ENCODE results near the gene C1orf167. TPM values are rescaled to one million over a fixed set of nuclear protein-coding genes. Genes with fewer than 3 reads are reported as not detected.

C1orf167 gene
- total RNA-seq, 5 donors from 2014 or later (not counting 1 experiment from before 2014, with no cell fraction given): not detected

GRCh38 chr1:11831945-11832725 lies 70.1 kb downstream of the C1orf167 start:
- Histone ChIP-seq H3K4me3 (ENCODE audit: control insufficient read depth in 1 of 2, extremely low read depth in 1 of 2, low read length in 1 of 2) (no peak overlapping the region), H3K36me3 (ENCODE audit: control insufficient read depth in 2 of 2, extremely low read depth in 1 of 2, insufficient read depth in 1 of 2, low read length in 1 of 2) (peaks cover 36 to 71% of the 10 kb centered on the region in 2 donors), H3K4me1 (ENCODE audit: control insufficient read depth in 1 of 2, extremely low read depth in 1 of 2, insufficient read depth in 2 of 2, low read length in 2 of 2) (no peaks in the 10 kb centered on the region), H3K27me3 (replicated peaks in 1 of 2; ENCODE audit: control insufficient read depth in 2 of 2, extremely low read depth in 1 of 2, insufficient read depth in 2 of 2, low read length in 1 of 2) (no peaks in the 10 kb centered on the region), H3K27ac (ENCODE audit: low read length) (no peak overlapping the region), H3K9me3 (no peaks in the 10 kb centered on the region)
- CTCF ChIA-PET: no interaction called here
- POLR2A ChIA-PET: no interaction called here
- Mint-ChIP-seq H3K4me3 (no peak overlapping the region), H3K4me1 (no peaks in the 10 kb centered on the region), H3K27me3 (no peaks in the 10 kb centered on the region), H3K36me3 (peaks cover 35% of the 10 kb centered on the region), H3K9me3 (no peaks in the 10 kb centered on the region), H3K27ac (no peak overlapping the region)
- 81% methylated on average over 7 of the region's 9 CpGs for WGBS (ENCODE audit: insufficient coverage)
- ATAC-seq (replicated peaks in 1 of 4): no peak
- DNase-seq: no peak

- peaks cover 41 to 73% of the 10 kb centered on the region in 2 donors for H3K36me3 ChIP-seq (ENCODE audit: control insufficient read depth in 2 of 2, extremely low read depth in 1 of 2, insufficient read depth in 1 of 2, low read length in 1 of 2)
- POLR2A ChIA-PET: no interaction called here
- CTCF ChIA-PET: no interaction called here
These were observed 71.5 kb downstream of the C1orf167 start for GRCh38 chr1:11833497-11833896.

GRCh38 chr1:11833900-11834299 lies 71.9 kb downstream of the C1orf167 start:
- Histone ChIP-seq H3K36me3 (ENCODE audit: control insufficient read depth in 2 of 2, extremely low read depth in 1 of 2, insufficient read depth in 1 of 2, low read length in 1 of 2) (peaks cover 37 to 70% of the 10 kb centered on the region in 2 donors), H3K9me3 (no peaks in the 10 kb centered on the region), H3K27me3 (replicated peaks in 1 of 2; ENCODE audit: control insufficient read depth in 2 of 2, extremely low read depth in 1 of 2, insufficient read depth in 2 of 2, low read length in 1 of 2) (no peaks in the 10 kb centered on the region), H3K4me3 (ENCODE audit: control insufficient read depth in 1 of 2, extremely low read depth in 1 of 2, low read length in 1 of 2) (no peak overlapping the region), H3K27ac (ENCODE audit: low read length) (no peak overlapping the region), H3K4me1 (ENCODE audit: control insufficient read depth in 1 of 2, extremely low read depth in 1 of 2, insufficient read depth in 2 of 2, low read length in 2 of 2) (no peaks in the 10 kb centered on the region)
- H3K4me1 Mint-ChIP-seq: peaks cover 2 to 6% (median 6%) of the 10 kb centered on the region in 3 donors
- WGBS (ENCODE audit: insufficient coverage): 94% methylated on average over 12 of the region's 13 CpGs
- no peak overlapping the region for H3K4me3 Mint-ChIP-seq
- H3K27ac Mint-ChIP-seq: no peak overlapping the region
- ATAC-seq (replicated peaks in 1 of 4) (no peak), DNase-seq (no peak)
- ChIA-PET POLR2A (no interaction called here), CTCF (no interaction called here)
- H3K27me3 Mint-ChIP-seq: no peaks in the 10 kb centered on the region
- peaks cover 36% of the 10 kb centered on the region for H3K36me3 Mint-ChIP-seq
- H3K9me3 Mint-ChIP-seq: no peaks in the 10 kb centered on the region

More at GRCh38 chr1:11833497-11833896, 71.5 kb downstream of the C1orf167 start:
- DNase-seq (no peak), ATAC-seq (replicated peaks in 1 of 4) (no peak)
- no peak overlapping the region for H3K4me3 Mint-ChIP-seq
- no peak overlapping the region for H3K27ac Mint-ChIP-seq
- no peak overlapping the region for H3K4me3 ChIP-seq (ENCODE audit: control insufficient read depth in 1 of 2, extremely low read depth in 1 of 2, low read length in 1 of 2)
- no peaks in the 10 kb centered on the region for H3K4me1 ChIP-seq (ENCODE audit: control insufficient read depth in 1 of 2, extremely low read depth in 1 of 2, insufficient read depth in 2 of 2, low read length in 2 of 2)
- 88% methylated on average over 7 of the region's 8 CpGs for WGBS (ENCODE audit: insufficient coverage)
- no peaks in the 10 kb centered on the region for H3K27me3 ChIP-seq (replicated peaks in 1 of 2; ENCODE audit: control insufficient read depth in 2 of 2, extremely low read depth in 1 of 2, insufficient read depth in 2 of 2, low read length in 1 of 2)
- no peaks in the 10 kb centered on the region for H3K9me3 ChIP-seq
- H3K36me3 Mint-ChIP-seq: peaks cover 32% of the 10 kb centered on the region
- no peaks in the 10 kb centered on the region for H3K27me3 Mint-ChIP-seq
- peaks cover 0 to 2% (median 2%) of the 10 kb centered on the region in 3 donors for H3K4me1 Mint-ChIP-seq
- H3K27ac ChIP-seq (ENCODE audit: low read length): no peak overlapping the region
- H3K9me3 Mint-ChIP-seq: no peaks in the 10 kb centered on the region

- no peaks in the 10 kb centered on the region for H3K4me1 ChIP-seq (ENCODE audit: control insufficient read depth in 1 of 2, extremely low read depth in 1 of 2, insufficient read depth in 2 of 2, low read length in 2 of 2)
- H3K4me1 Mint-ChIP-seq: peaks cover 2 to 9% (median 6%) of the 10 kb centered on the region in 3 donors
- WGBS (ENCODE audit: insufficient coverage): 95% methylated on average over 21 of the region's 28 CpGs
- DNase-seq (no peak), ATAC-seq (replicated peaks in 1 of 4) (no peak)
- H3K4me3 ChIP-seq (ENCODE audit: control insufficient read depth in 1 of 2, extremely low read depth in 1 of 2, low read length in 1 of 2): no peak overlapping the region
- POLR2A ChIA-PET: no interaction called here
- no peak overlapping the region for H3K4me3 Mint-ChIP-seq
- no peaks in the 10 kb centered on the region for H3K9me3 Mint-ChIP-seq
- no peaks in the 10 kb centered on the region for H3K9me3 ChIP-seq
- H3K27me3 Mint-ChIP-seq: no peaks in the 10 kb centered on the region
- peaks cover 44 to 69% of the 10 kb centered on the region in 2 donors for H3K36me3 ChIP-seq (ENCODE audit: control insufficient read depth in 2 of 2, extremely low read depth in 1 of 2, insufficient read depth in 1 of 2, low read length in 1 of 2)
- H3K27me3 ChIP-seq (replicated peaks in 1 of 2; ENCODE audit: control insufficient read depth in 2 of 2, extremely low read depth in 1 of 2, insufficient read depth in 2 of 2, low read length in 1 of 2): no peaks in the 10 kb centered on the region
- peaks cover 34% of the 10 kb centered on the region for H3K36me3 Mint-ChIP-seq
- H3K27ac ChIP-seq (ENCODE audit: low read length): no peak overlapping the region
- H3K27ac Mint-ChIP-seq: no peak overlapping the region
- CTCF ChIA-PET: no interaction called here
These were observed 73.6 kb downstream of the C1orf167 start for GRCh38 chr1:11835441-11836225.

DNA sequence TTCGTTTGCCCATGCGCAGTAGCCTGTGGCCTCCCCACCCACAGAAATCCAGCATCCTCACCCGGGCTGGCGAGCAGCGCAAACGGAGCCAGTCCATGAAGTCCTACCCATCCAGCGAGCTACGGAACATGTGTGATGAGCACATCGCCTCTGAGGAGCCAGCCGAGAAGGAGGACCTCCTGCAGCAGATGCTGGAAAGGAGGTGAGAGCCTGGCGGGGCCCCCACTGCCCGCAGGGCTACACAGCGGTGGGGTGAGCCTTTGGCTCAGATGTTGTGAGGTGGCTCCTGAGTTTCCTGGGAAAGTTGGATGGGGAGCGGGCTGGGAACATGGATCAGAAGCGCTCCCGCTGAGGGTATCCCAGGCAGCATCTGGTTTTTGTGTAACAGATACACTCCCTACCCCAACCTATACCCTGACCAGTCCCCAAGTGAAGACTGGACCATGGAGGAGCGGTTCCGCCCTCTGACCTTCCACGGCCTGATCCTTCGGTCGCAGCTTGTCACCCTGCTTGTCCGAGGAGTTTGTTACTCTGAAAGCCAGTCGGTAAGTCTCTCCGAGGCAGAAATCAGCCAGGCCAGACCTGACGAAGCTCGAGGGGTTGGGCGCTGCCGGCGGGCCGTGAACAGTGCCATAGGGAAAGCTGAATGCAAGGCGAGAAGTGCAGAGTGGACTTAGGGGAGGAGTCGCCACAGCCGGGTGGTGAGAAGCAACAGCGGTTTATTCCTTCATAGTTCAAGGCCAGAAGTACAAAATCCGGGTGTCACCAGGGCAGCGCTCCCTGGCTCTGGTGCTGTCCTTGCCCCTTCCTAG lies 75.2 kb downstream of the C1orf167 start:
- POLR2A ChIA-PET: interaction anchor here in 1 of 2 donors (2.6 kb wide), 1 partner anchor 71 kb away, joined by 7 read pairs; no protein-coding TSS in a partner anchor
- WGBS (ENCODE audit: insufficient coverage): 89% methylated on average over 29 of the region's 36 CpGs
- Histone ChIP-seq H3K27ac (ENCODE audit: low read length) (no peak overlapping the region), H3K4me3 (ENCODE audit: control insufficient read depth in 1 of 2, extremely low read depth in 1 of 2, low read length in 1 of 2) (no peak overlapping the region), H3K4me1 (ENCODE audit: control insufficient read depth in 1 of 2, extremely low read depth in 1 of 2, insufficient read depth in 2 of 2, low read length in 2 of 2) (no peaks in the 10 kb centered on the region), H3K27me3 (replicated peaks in 1 of 2; ENCODE audit: control insufficient read depth in 2 of 2, extremely low read depth in 1 of 2, insufficient read depth in 2 of 2, low read length in 1 of 2) (no peaks in the 10 kb centered on the region), H3K36me3 (ENCODE audit: control insufficient read depth in 2 of 2, extremely low read depth in 1 of 2, insufficient read depth in 1 of 2, low read length in 1 of 2) (peaks cover 52 to 84% of the 10 kb centered on the region in 2 donors), H3K9me3 (no peaks in the 10 kb centered on the region)
- ATAC-seq (replicated peaks in 1 of 4) (no peak), DNase-seq (no peak)
- peaks cover 2 to 9% (median 6%) of the 10 kb centered on the region in 3 donors for H3K4me1 Mint-ChIP-seq
- no peak overlapping the region for H3K4me3 Mint-ChIP-seq
- H3K36me3 Mint-ChIP-seq: peaks cover 43% of the 10 kb centered on the region
- no peak overlapping the region for H3K27ac Mint-ChIP-seq
- no peaks in the 10 kb centered on the region for H3K27me3 Mint-ChIP-seq
- H3K9me3 Mint-ChIP-seq: no peaks in the 10 kb centered on the region
- CTCF ChIA-PET: interaction anchor here in 1 of 2 donors (0.9 kb wide), 1 partner anchor 200 kb away, joined by 3 read pairs; no protein-coding TSS in a partner anchor
